ENCODE measurements around the gene RPUSD3.
"Not testable (repeated sequence)": the region's sequence is repeated elsewhere in the genome, so short reads cannot be mapped to it uniquely, and the experiment has no call there.

DNA sequence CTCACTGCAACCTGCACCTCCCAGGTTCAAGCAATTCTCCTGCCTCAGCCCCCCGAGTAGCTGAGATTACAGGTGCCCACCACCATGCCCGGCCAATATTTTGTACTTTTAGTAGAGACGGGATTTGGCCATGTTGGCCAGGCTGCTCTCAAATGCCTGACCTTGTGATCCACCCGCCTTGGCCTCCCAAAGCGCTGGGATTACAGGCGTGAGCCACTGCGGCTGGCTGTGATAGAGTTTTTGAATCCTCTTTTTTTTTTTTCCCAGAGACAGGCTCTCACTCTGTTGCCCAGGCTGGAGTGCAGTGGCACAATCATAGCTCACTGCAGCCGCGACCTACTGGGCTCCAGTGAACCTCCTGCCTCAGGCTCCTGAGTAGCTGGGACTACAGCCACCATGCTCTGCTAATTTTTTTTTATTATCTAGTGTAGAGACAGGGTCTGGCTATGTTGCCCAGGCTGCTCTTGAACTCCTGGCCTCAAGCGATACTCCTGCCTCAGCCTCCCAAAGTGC is 21.4 kb upstream of the RPUSD3 start:
- TF ChIP-seq, protein P1, sequence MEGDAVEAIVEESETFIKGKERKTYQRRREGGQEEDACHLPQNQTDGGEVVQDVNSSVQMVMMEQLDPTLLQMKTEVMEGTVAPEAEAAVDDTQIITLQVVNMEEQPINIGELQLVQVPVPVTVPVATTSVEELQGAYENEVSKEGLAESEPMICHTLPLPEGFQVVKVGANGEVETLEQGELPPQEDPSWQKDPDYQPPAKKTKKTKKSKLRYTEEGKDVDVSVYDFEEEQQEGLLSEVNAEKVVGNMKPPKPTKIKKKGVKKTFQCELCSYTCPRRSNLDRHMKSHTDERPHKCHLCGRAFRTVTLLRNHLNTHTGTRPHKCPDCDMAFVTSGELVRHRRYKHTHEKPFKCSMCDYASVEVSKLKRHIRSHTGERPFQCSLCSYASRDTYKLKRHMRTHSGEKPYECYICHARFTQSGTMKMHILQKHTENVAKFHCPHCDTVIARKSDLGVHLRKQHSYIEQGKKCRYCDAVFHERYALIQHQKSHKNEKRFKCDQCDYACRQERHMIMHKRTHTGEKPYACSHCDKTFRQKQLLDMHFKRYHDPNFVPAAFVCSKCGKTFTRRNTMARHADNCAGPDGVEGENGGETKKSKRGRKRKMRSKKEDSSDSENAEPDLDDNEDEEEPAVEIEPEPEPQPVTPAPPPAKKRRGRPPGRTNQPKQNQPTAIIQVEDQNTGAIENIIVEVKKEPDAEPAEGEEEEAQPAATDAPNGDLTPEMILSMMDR (IDR thresholded peaks at IDR 0.05), result not testable (repeated sequence)
- not testable (repeated sequence) for TF ChIP-seq POLR2AphosphoS5 (IDR thresholded peaks at IDR 0.05)
